Esophagus squamous epithelium (tissue), 4 donors: Measurements from ENCODE around the gene ASAP2.

Source experiments
- POLR2A ChIP-seq, 4 donors: fragments of 450-650 bp; IDR thresholded peaks; one replicate each; pipeline ENCODE4 v1.6.1; 2017; ENCODE audit warnings: antibody characterized with exemption in 4 of 4, mild to moderate bottlenecking in 4 of 4, moderate library complexity in 3 of 4
- TF ChIP-seq, protein P1 (sequence below), 6 experiments: fragments of 450-650 bp in 4 of 6; fragments of 200-600 bp in 2 of 6; sonication (generic) in 2 of 6; IDR thresholded peaks; one replicate each; pipeline ENCODE4 v1.5.1; 2016 to 2019; ENCODE audit warnings: antibody characterized with exemption in 6 of 6, mild to moderate bottlenecking in 4 of 6, moderate library complexity in 4 of 6

DNA sequence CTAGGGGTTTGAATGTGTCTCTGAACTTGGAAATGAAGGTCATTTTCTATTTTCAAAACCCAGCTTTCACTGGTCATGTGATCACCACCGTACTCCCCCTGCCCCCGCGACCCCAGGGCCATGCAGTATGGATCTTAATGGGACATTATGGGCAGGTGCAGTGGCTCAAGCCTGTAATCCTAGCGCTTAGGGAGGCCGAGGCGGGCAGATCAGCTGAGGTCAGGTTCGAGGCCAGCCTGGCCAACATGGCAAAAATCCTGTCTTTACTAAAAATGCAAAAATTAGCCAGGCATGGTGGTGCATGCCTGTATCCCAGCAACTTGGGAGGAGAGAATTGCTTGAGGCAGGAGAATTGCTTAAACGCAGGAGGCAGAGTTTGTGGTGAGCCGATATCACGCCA is 139.4 kb downstream of the ASAP2 start:
- TF ChIP-seq, protein P1, sequence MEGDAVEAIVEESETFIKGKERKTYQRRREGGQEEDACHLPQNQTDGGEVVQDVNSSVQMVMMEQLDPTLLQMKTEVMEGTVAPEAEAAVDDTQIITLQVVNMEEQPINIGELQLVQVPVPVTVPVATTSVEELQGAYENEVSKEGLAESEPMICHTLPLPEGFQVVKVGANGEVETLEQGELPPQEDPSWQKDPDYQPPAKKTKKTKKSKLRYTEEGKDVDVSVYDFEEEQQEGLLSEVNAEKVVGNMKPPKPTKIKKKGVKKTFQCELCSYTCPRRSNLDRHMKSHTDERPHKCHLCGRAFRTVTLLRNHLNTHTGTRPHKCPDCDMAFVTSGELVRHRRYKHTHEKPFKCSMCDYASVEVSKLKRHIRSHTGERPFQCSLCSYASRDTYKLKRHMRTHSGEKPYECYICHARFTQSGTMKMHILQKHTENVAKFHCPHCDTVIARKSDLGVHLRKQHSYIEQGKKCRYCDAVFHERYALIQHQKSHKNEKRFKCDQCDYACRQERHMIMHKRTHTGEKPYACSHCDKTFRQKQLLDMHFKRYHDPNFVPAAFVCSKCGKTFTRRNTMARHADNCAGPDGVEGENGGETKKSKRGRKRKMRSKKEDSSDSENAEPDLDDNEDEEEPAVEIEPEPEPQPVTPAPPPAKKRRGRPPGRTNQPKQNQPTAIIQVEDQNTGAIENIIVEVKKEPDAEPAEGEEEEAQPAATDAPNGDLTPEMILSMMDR (IDR thresholded peaks at IDR 0.05), result no peak
- no peak for TF ChIP-seq POLR2A (IDR thresholded peaks at IDR 0.05)
